ENCODE data around the gene EFTUD2. TPM values are rescaled to one million over a fixed set of nuclear protein-coding genes. Genes with fewer than 3 reads are reported as not detected.

Gene EFTUD2
- total RNA-seq, 1 experiment from 2014 or later = 162 TPM

DNA sequence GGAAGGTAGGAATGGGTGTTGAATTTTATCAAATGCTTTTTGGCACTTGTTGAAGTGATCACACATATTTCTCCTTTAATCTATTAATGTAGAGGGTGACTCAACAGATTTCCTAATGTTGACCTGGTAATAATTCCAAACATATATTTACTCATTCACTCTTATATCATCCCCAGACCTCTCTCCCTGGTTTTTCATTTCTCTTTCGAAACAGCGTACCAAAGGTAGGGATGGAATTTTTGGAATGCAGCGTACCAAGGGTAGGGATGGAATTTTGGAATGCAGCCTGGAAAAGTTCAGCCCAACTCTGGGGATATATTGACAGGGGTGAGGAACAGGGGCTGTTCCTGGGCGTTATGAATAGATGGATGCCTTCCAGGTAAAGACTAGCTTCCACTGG lies 41.1 kb upstream of the EFTUD2 start:
- POLR2A ChIA-PET = interaction anchor here (0.7 kb wide), 1 partner anchor 39 kb away, joined by 3 read pairs; no protein-coding TSS in a partner anchor
- Mint-ChIP-seq H3K27ac (peak overlapping the region; percentile 71), H3K4me3 (no peak overlapping the region), H3K9me3 (no peaks in the 10 kb centered on the region), H3K4me1 (peaks cover 13% of the 10 kb centered on the region), H3K27me3 (ENCODE audit: low read depth) (no peaks in the 10 kb centered on the region), H3K36me3 (peaks cover 47% of the 10 kb centered on the region)
- DNase-seq (ENCODE audit: low spot score) (no peak), ATAC-seq (no peak)
- CTCF ChIA-PET = interaction anchor here (0.7 to 2.9 kb wide), 3 partner anchors 20 to 81 kb away, joined by 4 to 13 read pairs (median 9); partner anchors contain the start of gene C1QL1
- TF ChIP-seq CTCF (IDR thresholded peaks at IDR 0.05) = no peak
- TF ChIP-seq ZNF416 (CRISPR knock-in tag; IDR thresholded peaks at IDR 0.05) = no peak
- no peak for TF ChIP-seq NFYB (CRISPR knock-in tag; conservative IDR thresholded peaks at IDR 0.05; ENCODE audit: low read depth)
- no peak for TF ChIP-seq GTF2I (CRISPR knock-in tag; conservative IDR thresholded peaks at IDR 0.05)
- TF ChIP-seq, protein P1, sequence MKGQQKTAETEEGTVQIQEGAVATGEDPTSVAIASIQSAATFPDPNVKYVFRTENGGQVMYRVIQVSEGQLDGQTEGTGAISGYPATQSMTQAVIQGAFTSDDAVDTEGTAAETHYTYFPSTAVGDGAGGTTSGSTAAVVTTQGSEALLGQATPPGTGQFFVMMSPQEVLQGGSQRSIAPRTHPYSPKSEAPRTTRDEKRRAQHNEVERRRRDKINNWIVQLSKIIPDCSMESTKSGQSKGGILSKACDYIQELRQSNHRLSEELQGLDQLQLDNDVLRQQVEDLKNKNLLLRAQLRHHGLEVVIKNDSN (CRISPR knock-in tag; IDR thresholded peaks at IDR 0.05) = no peak
- no peak for TF ChIP-seq GRHL2 (CRISPR knock-in tag; IDR thresholded peaks at IDR 0.05; ENCODE audit: insufficient replicate concordance, severe bottlenecking)
- no peak for TF ChIP-seq MYBL2 (CRISPR knock-in tag; IDR thresholded peaks at IDR 0.05)
- TF ChIP-seq NFATC4 (CRISPR knock-in tag; IDR thresholded peaks at IDR 0.05) = no peak
- TF ChIP-seq ZNF219 (CRISPR knock-in tag; IDR thresholded peaks at IDR 0.05; ENCODE audit: borderline replicate concordance) = no peak

DNA sequence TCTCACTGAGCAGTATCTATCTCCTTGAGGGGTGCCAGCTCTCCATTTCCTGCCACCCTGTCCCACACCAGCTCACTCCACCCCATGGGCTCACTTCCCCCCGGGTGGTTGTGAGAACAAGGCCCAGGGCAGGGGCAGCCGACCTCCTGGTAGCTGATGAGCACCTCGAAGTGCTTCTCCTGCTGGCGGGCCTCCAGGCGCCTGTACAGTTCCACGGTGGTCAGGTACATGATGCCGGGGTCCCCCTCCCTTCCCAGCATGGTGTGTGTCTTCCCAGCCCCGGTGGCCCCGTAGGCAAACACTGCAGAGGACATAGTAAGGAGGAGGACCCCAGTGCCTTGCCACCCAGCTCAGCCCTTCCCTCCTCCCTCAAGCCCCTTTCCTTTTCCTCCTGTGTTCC lies 35.9 kb upstream of the EFTUD2 start:
- DNase-seq (ENCODE audit: low spot score) = no peak
- CTCF ChIA-PET = interaction anchor here (1.0 to 1.1 kb wide), 2 partner anchors 15 to 24 kb away, joined by 3 to 4 read pairs; no protein-coding TSS in a partner anchor
- Mint-ChIP-seq H3K27ac (no peak overlapping the region), H3K4me3 (no peak overlapping the region), H3K36me3 (peaks cover 55% of the 10 kb centered on the region), H3K27me3 (ENCODE audit: low read depth) (no peaks in the 10 kb centered on the region), H3K9me3 (no peaks in the 10 kb centered on the region), H3K4me1 (no peaks in the 10 kb centered on the region)
- POLR2A ChIA-PET = no interaction called here
- no peak for ATAC-seq
- no peak for TF ChIP-seq JUN (CRISPR knock-in tag; IDR thresholded peaks at IDR 0.05)

DNA sequence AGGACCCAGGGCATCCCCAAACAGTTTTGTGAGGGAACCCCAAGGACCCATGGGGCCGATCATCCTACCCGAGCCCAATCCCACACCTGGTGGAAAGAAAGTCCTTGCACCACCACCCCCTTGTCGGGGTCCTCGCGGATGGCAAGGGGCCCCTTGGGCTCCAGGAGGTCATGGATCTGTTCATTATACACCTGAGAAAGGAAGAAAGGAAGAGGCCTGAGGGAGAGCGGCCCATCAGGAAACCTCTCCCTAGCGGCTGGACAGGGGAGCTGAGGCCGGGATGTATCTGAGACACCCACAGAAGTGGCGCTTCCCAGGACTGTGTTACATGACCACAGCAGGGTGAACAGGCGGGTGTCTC lies 35.5 kb upstream of the EFTUD2 start:
- peaks cover 56% of the 10 kb centered on the region for H3K36me3 Mint-ChIP-seq
- no peaks in the 10 kb centered on the region for H3K4me1 Mint-ChIP-seq
- TF ChIP-seq, protein P2, sequence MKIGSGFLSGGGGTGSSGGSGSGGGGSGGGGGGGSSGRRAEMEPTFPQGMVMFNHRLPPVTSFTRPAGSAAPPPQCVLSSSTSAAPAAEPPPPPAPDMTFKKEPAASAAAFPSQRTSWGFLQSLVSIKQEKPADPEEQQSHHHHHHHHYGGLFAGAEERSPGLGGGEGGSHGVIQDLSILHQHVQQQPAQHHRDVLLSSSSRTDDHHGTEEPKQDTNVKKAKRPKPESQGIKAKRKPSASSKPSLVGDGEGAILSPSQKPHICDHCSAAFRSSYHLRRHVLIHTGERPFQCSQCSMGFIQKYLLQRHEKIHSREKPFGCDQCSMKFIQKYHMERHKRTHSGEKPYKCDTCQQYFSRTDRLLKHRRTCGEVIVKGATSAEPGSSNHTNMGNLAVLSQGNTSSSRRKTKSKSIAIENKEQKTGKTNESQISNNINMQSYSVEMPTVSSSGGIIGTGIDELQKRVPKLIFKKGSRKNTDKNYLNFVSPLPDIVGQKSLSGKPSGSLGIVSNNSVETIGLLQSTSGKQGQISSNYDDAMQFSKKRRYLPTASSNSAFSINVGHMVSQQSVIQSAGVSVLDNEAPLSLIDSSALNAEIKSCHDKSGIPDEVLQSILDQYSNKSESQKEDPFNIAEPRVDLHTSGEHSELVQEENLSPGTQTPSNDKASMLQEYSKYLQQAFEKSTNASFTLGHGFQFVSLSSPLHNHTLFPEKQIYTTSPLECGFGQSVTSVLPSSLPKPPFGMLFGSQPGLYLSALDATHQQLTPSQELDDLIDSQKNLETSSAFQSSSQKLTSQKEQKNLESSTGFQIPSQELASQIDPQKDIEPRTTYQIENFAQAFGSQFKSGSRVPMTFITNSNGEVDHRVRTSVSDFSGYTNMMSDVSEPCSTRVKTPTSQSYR (CRISPR knock-in tag; IDR thresholded peaks at IDR 0.05) = no peak
- no peak for TF ChIP-seq OVOL2 (CRISPR knock-in tag; IDR thresholded peaks at IDR 0.05; ENCODE audit: borderline replicate concordance)
- no peak for TF ChIP-seq GTF2I (CRISPR knock-in tag; conservative IDR thresholded peaks at IDR 0.05)
- TF ChIP-seq PRDM15 (CRISPR knock-in tag; IDR thresholded peaks at IDR 0.05) = no peak
- no peaks in the 10 kb centered on the region for H3K9me3 Mint-ChIP-seq
- no peak for DNase-seq (ENCODE audit: low spot score)
- ATAC-seq = no peak
- H3K4me3 Mint-ChIP-seq = no peak overlapping the region
- no peaks in the 10 kb centered on the region for H3K27me3 Mint-ChIP-seq (ENCODE audit: low read depth)
- CTCF ChIA-PET = interaction anchor here (1.0 to 1.1 kb wide), 2 partner anchors 14 to 24 kb away, joined by 3 to 4 read pairs; no protein-coding TSS in a partner anchor
- POLR2A ChIA-PET = no interaction called here
- no peak overlapping the region for H3K27ac Mint-ChIP-seq

Measured in WTC11 (cell line).